ENCODE measurements around the gene RNF151.

Gene RNF151

GRCh38 chr16:1964506-1965395, 1.9 kb upstream of the RNF151 start, which contains the start of gene RPS2:
RPS2 (minus strand) TSS chr16:1964826; CDS start chr16:1964625, 201 bp downstream.
- Histone ChIP-seq H3K36me3 (ENCODE audit: control insufficient read depth, low read length) (peaks cover 71% of the 10 kb centered on the region), H3F3A (ENCODE audit: control insufficient read depth, insufficient read depth) (peaks cover 43% of the 10 kb centered on the region), H3K4me2 (ENCODE audit: low read length) (peak within 1 kb of the TSS; percentile 99), H3K79me2 (ENCODE audit: control insufficient read depth, low read length) (peaks cover 63% of the 10 kb centered on the region), H3K4me3 (ENCODE audit: low read length) (peak within 1 kb of the TSS; percentile 100), H3K4me1 (ENCODE audit: control insufficient read depth, low read length) (peaks cover 36% of the 10 kb centered on the region), H3K9me3 (ENCODE audit: control insufficient read depth, insufficient read depth, low read length) (no peaks in the 10 kb centered on the region), H4K20me1 (ENCODE audit: control insufficient read depth, insufficient read depth, low read depth, low read length) (peaks cover 10% of the 10 kb centered on the region), H3K9me2 (replicated peaks; ENCODE audit: control insufficient read depth, low read length) (no peaks in the 10 kb centered on the region), H3K27me3 (ENCODE audit: control insufficient read depth, low read length) (no peaks in the 10 kb centered on the region), H3K27ac (ENCODE audit: low read depth, low read length) (peak within 1 kb of the TSS; percentile 91)
- no peak for TF ChIP-seq EZH2phosphoT487 (IDR thresholded peaks at IDR 0.05; ENCODE audit: borderline replicate concordance, low read length)
- TF ChIP-seq, protein P1, sequence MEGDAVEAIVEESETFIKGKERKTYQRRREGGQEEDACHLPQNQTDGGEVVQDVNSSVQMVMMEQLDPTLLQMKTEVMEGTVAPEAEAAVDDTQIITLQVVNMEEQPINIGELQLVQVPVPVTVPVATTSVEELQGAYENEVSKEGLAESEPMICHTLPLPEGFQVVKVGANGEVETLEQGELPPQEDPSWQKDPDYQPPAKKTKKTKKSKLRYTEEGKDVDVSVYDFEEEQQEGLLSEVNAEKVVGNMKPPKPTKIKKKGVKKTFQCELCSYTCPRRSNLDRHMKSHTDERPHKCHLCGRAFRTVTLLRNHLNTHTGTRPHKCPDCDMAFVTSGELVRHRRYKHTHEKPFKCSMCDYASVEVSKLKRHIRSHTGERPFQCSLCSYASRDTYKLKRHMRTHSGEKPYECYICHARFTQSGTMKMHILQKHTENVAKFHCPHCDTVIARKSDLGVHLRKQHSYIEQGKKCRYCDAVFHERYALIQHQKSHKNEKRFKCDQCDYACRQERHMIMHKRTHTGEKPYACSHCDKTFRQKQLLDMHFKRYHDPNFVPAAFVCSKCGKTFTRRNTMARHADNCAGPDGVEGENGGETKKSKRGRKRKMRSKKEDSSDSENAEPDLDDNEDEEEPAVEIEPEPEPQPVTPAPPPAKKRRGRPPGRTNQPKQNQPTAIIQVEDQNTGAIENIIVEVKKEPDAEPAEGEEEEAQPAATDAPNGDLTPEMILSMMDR (IDR thresholded peaks at IDR 0.05; ENCODE audit: low read depth, low read length, poor library complexity, severe bottlenecking) = no peak

DNA sequence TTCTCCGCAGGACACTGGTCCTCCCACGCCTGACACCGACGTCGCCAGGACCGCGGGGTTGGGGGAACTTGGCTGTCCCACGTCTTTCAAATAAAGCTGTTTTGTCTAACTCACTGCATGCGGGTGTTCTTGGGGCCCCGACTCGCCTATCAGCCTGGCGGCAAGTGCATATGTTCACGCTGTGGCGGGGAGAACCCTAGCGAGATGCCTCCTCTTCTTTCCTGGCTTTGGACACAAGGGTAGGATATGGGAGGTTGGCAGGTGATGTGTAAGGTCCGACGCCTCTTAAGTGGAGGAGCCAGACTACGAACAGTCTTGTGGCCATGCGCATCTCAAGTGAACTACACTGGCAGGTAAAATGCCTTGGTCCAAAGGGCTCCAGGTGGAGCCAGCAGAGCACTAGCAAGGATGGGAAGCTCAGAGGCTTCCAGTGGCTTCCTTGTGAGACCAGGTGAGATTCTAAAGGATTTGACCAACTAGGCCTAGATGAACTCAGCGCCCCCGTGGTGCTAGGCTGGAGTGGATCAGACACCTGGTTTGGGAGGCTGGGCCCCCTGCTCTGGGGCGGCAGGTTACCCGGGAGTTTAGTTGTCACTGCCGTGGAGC, 1.2 kb upstream of the RNF151 start:
- Histone ChIP-seq H3K36me3 (ENCODE audit: control insufficient read depth, low read length) (peaks cover 64% of the 10 kb centered on the region), H3K4me3 (ENCODE audit: low read length) (peak overlapping the region; percentile 100), H3K9me2 (replicated peaks; ENCODE audit: control insufficient read depth, low read length) (no peaks in the 10 kb centered on the region), H3K4me1 (ENCODE audit: control insufficient read depth, low read length) (peaks cover 35% of the 10 kb centered on the region), H3K27me3 (ENCODE audit: control insufficient read depth, low read length) (no peaks in the 10 kb centered on the region), H3K27ac (ENCODE audit: low read depth, low read length) (peak overlapping the region; percentile 54), H4K20me1 (ENCODE audit: control insufficient read depth, insufficient read depth, low read depth, low read length) (peaks cover 10% of the 10 kb centered on the region), H3K9me3 (ENCODE audit: control insufficient read depth, insufficient read depth, low read length) (no peaks in the 10 kb centered on the region), H3K4me2 (ENCODE audit: low read length) (peak overlapping the region; percentile 94), H3K79me2 (ENCODE audit: control insufficient read depth, low read length) (peaks cover 56% of the 10 kb centered on the region), H3F3A (ENCODE audit: control insufficient read depth, insufficient read depth) (peaks cover 44% of the 10 kb centered on the region)
- TF ChIP-seq, protein P1 (IDR thresholded peaks at IDR 0.05; ENCODE audit: low read depth, low read length, poor library complexity, severe bottlenecking) = no peak
- no peak for TF ChIP-seq EZH2phosphoT487 (IDR thresholded peaks at IDR 0.05; ENCODE audit: borderline replicate concordance, low read length)

DNA sequence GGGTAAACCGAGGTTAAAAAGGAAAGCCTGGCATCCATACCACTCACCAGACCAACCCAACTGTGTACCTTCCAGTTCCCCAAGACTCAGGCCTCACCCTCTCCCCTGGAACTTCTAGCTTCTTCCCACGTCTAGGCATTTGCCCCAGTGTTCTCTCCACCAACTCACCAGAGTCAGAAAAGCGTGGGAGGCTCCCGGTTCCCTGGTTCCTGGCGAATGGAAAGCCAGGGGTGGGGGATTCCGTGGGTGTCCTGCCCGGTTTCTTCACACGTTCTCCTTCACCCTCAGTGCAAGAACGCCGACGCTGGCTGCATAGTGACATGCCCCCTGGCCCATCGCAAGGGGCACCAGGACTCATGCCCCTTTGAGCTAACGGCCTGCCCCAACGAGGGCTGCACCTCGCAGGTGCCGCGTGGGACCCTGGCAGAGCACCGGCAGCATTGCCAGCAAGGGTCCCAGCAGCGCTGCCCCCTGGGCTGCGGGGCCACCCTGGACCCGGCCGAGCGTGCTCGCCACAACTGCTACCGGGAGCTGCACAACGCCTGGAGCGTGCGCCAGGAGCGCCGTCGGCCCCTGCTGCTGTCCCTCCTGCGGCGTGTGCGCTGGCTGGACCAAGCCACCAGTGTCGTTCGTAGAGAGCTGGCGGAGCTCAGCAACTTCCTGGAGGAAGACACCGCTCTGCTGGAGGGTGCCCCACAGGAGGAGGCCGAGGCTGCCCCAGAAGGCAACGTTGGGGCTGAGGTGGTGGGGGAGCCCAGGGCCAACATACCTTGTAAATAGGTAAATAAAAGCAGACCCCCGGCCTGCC, 1.7 kb downstream of the RNF151 start:
- Histone ChIP-seq H3K9me3 (ENCODE audit: control insufficient read depth, insufficient read depth, low read length) (no peaks in the 10 kb centered on the region), H3K27me3 (ENCODE audit: control insufficient read depth, low read length) (no peaks in the 10 kb centered on the region), H3K4me1 (ENCODE audit: control insufficient read depth, low read length) (peaks cover 30% of the 10 kb centered on the region), H4K20me1 (ENCODE audit: control insufficient read depth, insufficient read depth, low read depth, low read length) (peaks cover 7% of the 10 kb centered on the region), H3K36me3 (ENCODE audit: control insufficient read depth, low read length) (peaks cover 44% of the 10 kb centered on the region), H3K9me2 (replicated peaks; ENCODE audit: control insufficient read depth, low read length) (no peaks in the 10 kb centered on the region), H3K27ac (ENCODE audit: low read depth, low read length) (no peak overlapping the region), H3K79me2 (ENCODE audit: control insufficient read depth, low read length) (peaks cover 65% of the 10 kb centered on the region), H3K4me2 (ENCODE audit: low read length) (no peak overlapping the region), H3F3A (ENCODE audit: control insufficient read depth, insufficient read depth) (peaks cover 16% of the 10 kb centered on the region), H3K4me3 (ENCODE audit: low read length) (no peak overlapping the region)
- no peak for TF ChIP-seq EZH2phosphoT487 (IDR thresholded peaks at IDR 0.05; ENCODE audit: borderline replicate concordance, low read length)
- TF ChIP-seq, protein P1 (IDR thresholded peaks at IDR 0.05; ENCODE audit: low read depth, low read length, poor library complexity, severe bottlenecking) = no peak

Measured in DOHH2 (cell line).